Measurements from ENCODE around the gene UBE2G2. TPM values are rescaled to one million over a fixed set of nuclear protein-coding genes. Genes with fewer than 3 reads are reported as not detected.

Gene UBE2G2
- total RNA-seq, 4 donors from 2014 or later = 62.5 to 126 (median 91.6) TPM

DNA sequence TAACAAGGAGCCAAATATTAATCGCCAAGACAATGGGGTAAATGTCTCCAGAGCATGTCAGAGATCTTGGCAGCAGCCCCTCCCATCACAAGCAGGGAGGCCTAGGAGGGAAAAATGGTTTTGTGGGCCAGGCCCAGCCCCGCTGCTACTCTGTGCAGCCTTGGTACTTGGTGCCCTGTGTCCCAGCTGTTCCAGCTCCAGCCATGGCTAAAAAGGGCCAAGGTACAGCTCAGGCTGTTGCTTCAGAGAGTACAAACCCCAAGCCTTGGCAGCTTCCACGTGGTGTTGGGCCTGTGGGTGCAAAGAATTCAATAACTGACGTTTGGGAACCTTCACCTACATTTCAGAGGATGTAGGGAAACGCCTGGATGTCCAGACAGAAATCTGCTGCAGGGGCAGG, 10.4 kb downstream of the UBE2G2 start:
- DNase-seq (ENCODE audit: low spot score in 2 of 2) = no peak
- H3K27me3 ChIP-seq = no peaks in the 10 kb centered on the region
- peaks cover 10% of the 10 kb centered on the region for H3K4me1 ChIP-seq
- no peak for TF ChIP-seq POLR2A (IDR thresholded peaks at IDR 0.05)
- peaks cover 7% of the 10 kb centered on the region for H3K36me3 ChIP-seq
- H3K9me3 ChIP-seq = no peaks in the 10 kb centered on the region
- no peak overlapping the region for H3K27ac ChIP-seq
- H3K4me3 ChIP-seq = no peak overlapping the region
- 86% methylated on average over 5 of the region's 5 CpGs for WGBS

GRCh38 chr21:44790368-44790767, 11.3 kb downstream of the UBE2G2 start:
- WGBS = 97% methylated on average over 3 of the region's 3 CpGs
- TF ChIP-seq CTCF (IDR thresholded peaks at IDR 0.05) (no peak), POLR2A (IDR thresholded peaks at IDR 0.05) (no peak), EP300 (IDR thresholded peaks at IDR 0.05) (no peak), POLR2AphosphoS5 (IDR thresholded peaks at IDR 0.05) (no peak)
- H3K36me3 ChIP-seq = peaks cover 7% of the 10 kb centered on the region

GRCh38 chr21:44789880-44790279, 11.7 kb downstream of the UBE2G2 start:
- no peak for DNase-seq (ENCODE audit: low spot score in 2 of 2)
- H3K4me3 ChIP-seq = no peak overlapping the region
- 62% methylated on average over 1 of the region's 1 CpG for WGBS
- H3K27me3 ChIP-seq = no peaks in the 10 kb centered on the region
- H3K27ac ChIP-seq = no peak overlapping the region
- TF ChIP-seq POLR2AphosphoS5 (IDR thresholded peaks at IDR 0.05) (no peak), POLR2A (IDR thresholded peaks at IDR 0.05) (no peak)
- H3K9me3 ChIP-seq = no peaks in the 10 kb centered on the region
- peaks cover 10% of the 10 kb centered on the region for H3K4me1 ChIP-seq
- peaks cover 7% of the 10 kb centered on the region for H3K36me3 ChIP-seq

More at GRCh38 chr21:44790368-44790767, 11.3 kb downstream of the UBE2G2 start:
- H3K27ac ChIP-seq = no peak overlapping the region
- H3K9me3 ChIP-seq = no peaks in the 10 kb centered on the region
- no peaks in the 10 kb centered on the region for H3K27me3 ChIP-seq
- H3K4me1 ChIP-seq = peaks cover 10% of the 10 kb centered on the region
- no peak for DNase-seq (ENCODE audit: low spot score in 2 of 2)
- no peak overlapping the region for H3K4me3 ChIP-seq

- H3K9me3 ChIP-seq = no peaks in the 10 kb centered on the region
- H3K4me3 ChIP-seq = no peak overlapping the region
- H3K27ac ChIP-seq = no peak overlapping the region
- no peaks in the 10 kb centered on the region for H3K4me1 ChIP-seq
- H3K27me3 ChIP-seq = no peaks in the 10 kb centered on the region
- no peak for DNase-seq (ENCODE audit: low spot score in 2 of 2)
- WGBS = 66% methylated on average over 13 of the region's 13 CpGs
- TF ChIP-seq EP300 (IDR thresholded peaks at IDR 0.05) (no peak), POLR2A (IDR thresholded peaks at IDR 0.05) (no peak), CTCF (IDR thresholded peaks at IDR 0.05) (no peak), POLR2AphosphoS5 (IDR thresholded peaks at IDR 0.05) (no peak)
- peaks cover 6% of the 10 kb centered on the region for H3K36me3 ChIP-seq
These were observed 15.8 kb downstream of the UBE2G2 start for GRCh38 chr21:44785620-44786335.

DNA sequence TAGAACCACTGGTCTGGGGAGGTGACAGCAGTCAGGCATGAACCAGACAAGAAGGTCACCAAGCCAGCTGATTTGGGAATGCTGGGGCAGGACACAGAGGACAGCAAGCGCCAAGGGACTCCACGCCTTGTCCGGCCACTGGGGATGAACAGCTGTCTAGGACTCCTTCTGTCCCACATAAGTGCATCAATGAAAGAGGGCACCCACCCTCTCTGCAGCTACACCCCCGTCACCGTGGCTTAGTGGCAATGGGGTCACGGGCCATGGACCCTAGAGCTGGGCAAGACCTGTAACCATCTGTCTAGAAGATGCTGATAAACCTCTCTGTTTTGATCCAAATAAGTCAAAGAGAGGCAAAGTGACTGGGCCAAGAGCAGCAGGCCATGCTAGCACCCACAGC, 16.8 kb downstream of the UBE2G2 start:
- WGBS = no CpG with 5 or more reads among the region's 6 CpGs

DNA sequence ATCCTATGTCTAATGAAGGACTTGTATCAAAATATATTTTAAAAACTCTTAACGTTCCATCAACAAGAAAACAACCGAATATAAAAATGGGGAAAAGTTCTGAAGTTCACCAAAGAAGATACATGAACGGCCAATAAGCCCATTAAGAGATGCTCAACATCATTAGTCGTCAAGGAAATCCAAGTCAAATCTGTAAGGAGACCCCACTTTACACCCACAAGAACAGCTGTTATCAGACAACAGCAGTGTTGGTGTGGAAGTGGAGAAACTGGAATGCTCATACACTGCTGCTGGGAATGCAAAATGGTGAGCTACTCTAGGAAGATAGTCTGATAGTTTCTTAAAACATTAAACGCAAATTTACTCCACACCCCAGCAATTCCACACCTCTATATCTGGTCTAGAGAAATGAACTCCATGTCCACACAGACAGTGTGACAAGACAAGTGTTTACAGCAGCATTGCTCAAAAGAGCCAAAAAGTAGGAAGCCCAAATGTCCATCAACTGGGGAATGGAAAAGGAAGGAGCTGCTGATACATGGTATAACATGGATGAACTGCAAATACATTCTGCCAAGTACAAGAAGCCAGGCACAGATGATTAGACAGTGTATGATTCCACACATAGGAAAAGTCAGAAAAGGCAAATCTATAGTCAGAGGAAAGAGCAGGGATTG, 18.5 kb downstream of the UBE2G2 start:
- peaks cover 11% of the 10 kb centered on the region for H3K4me1 ChIP-seq
- H3K27ac ChIP-seq = no peak overlapping the region
- peaks cover 12% of the 10 kb centered on the region for H3K36me3 ChIP-seq
- H3K27me3 ChIP-seq = no peaks in the 10 kb centered on the region
- no peaks in the 10 kb centered on the region for H3K9me3 ChIP-seq
- DNase-seq (ENCODE audit: low spot score in 2 of 2) = no peak
- H3K4me3 ChIP-seq = no peak overlapping the region
- WGBS = 89% methylated on average over 5 of the region's 5 CpGs
- no peak for TF ChIP-seq EP300 (IDR thresholded peaks at IDR 0.05)
- no peak for TF ChIP-seq POLR2AphosphoS5 (IDR thresholded peaks at IDR 0.05)
- TF ChIP-seq CTCF (IDR thresholded peaks at IDR 0.05) = no peak
- no peak for TF ChIP-seq POLR2A (IDR thresholded peaks at IDR 0.05)

More for the DNA sequence above, 16.8 kb downstream of the UBE2G2 start:
- Histone ChIP-seq H3K9me3 (no peaks in the 10 kb centered on the region), H3K4me3 (no peak overlapping the region), H3K4me1 (peaks cover 3% of the 10 kb centered on the region), H3K36me3 (peaks cover 8% of the 10 kb centered on the region), H3K27ac (no peak overlapping the region), H3K27me3 (no peaks in the 10 kb centered on the region)
- no peak for DNase-seq (ENCODE audit: low spot score in 2 of 2)
- TF ChIP-seq POLR2A (IDR thresholded peaks at IDR 0.05) = no peak
